Measurements from ENCODE around the gene FGD5.
"Not testable (repeated sequence)": the region's sequence is repeated elsewhere in the genome, so short reads cannot be mapped to it uniquely, and the experiment has no call there.

Gene FGD5

GRCh38 chr3:14879211-14879874 is 60.6 kb downstream of the FGD5 start:
- no peak for DNase-seq

- no peak for DNase-seq
Observed at GRCh38 chr3:14880447-14881106, 61.8 kb downstream of the FGD5 start.

- no peak for DNase-seq
Observed at GRCh38 chr3:14883226-14883625, 64.5 kb downstream of the FGD5 start.

- DNase-seq: no peak
Observed at GRCh38 chr3:14884665-14885064, 65.9 kb downstream of the FGD5 start.

- DNase-seq: no peak
Observed at GRCh38 chr3:14885307-14885706, 66.5 kb downstream of the FGD5 start.

GRCh38 chr3:14886101-14886500 is 67.3 kb downstream of the FGD5 start:
- no peak for DNase-seq

- no peak for DNase-seq
Observed at GRCh38 chr3:14889205-14889604, 70.4 kb downstream of the FGD5 start.

- DNase-seq: no peak
Observed at GRCh38 chr3:14889943-14890342, 71.2 kb downstream of the FGD5 start.

- no peak for DNase-seq
Observed at GRCh38 chr3:14890476-14890875, 71.7 kb downstream of the FGD5 start.

- DNase-seq: no peak
Observed at GRCh38 chr3:14891135-14892132, 72.7 kb downstream of the FGD5 start.

- DNase-seq: no peak
Observed at GRCh38 chr3:14892226-14892625, 73.5 kb downstream of the FGD5 start.

GRCh38 chr3:14894085-14894484 is 75.3 kb downstream of the FGD5 start:
- no peak for DNase-seq

GRCh38 chr3:14897266-14897665 is 78.5 kb downstream of the FGD5 start:
- DNase-seq: no peak

GRCh38 chr3:14898929-14899328 is 80.2 kb downstream of the FGD5 start:
- no peak for DNase-seq

GRCh38 chr3:14899993-14900618 is 81.3 kb downstream of the FGD5 start:
- DNase-seq: no peak

- no peak for DNase-seq
Observed at GRCh38 chr3:14900881-14901873, 82.4 kb downstream of the FGD5 start.

- DNase-seq: no peak
Observed at GRCh38 chr3:14902719-14903118, 84.0 kb downstream of the FGD5 start.

GRCh38 chr3:14903501-14903900 is 84.7 kb downstream of the FGD5 start:
- not testable (repeated sequence) for DNase-seq

GRCh38 chr3:14905055-14905657 is 86.4 kb downstream of the FGD5 start:
- no peak for DNase-seq

- no peak for DNase-seq
Observed at GRCh38 chr3:14906355-14906971, 87.7 kb downstream of the FGD5 start.

Data from T-helper 9 cell (primary cell).